Neural cell (in vitro differentiated cells): ENCODE results near the gene IRX6. TPM values are rescaled to one million over a fixed set of nuclear protein-coding genes. Genes with fewer than 3 reads are reported as not detected.

ENCODE experiments used
- H2AFZ ChIP-seq: fragments of 200-600, 300-800 bp; sonication (generic), shearing (Covaris generic); 2 replicates; pipeline ENCODE4 v1.6.0; 2014; ENCODE audit warnings: low read depth, mild to moderate bottlenecking, antibody characterized with exemption, low read length, moderate library complexity
- H3F3A ChIP-seq: fragments of 200-600 bp; shearing (Covaris generic); 2 replicates; pipeline ENCODE4 v1.6.1; 2016; ENCODE audit warnings: mild to moderate bottlenecking, moderate library complexity, mixed read lengths, antibody characterized with exemption, low read length; ENCODE audit not compliant: insufficient read depth, poor library complexity, severe bottlenecking
- H3K27ac ChIP-seq: fragments of 200-600, 300-800 bp; sonication (generic), shearing (Covaris generic); 2 replicates; pipeline ENCODE4 v1.5.1; 2014; ENCODE audit warnings: mild to moderate bottlenecking, low read length, moderate library complexity
- H3K27me3 ChIP-seq: fragments of 300-800, 200-600 bp; sonication (generic), shearing (Covaris generic); 2 replicates; pipeline ENCODE4 v1.6.0; 2014; ENCODE audit warnings: mild to moderate bottlenecking, low read depth, low read length, moderate library complexity; ENCODE audit not compliant: insufficient read depth
- H3K36me3 ChIP-seq: fragments of 300-800, 200-600 bp; sonication (generic), shearing (Covaris generic); 2 replicates; pipeline ENCODE4 v1.5.1; 2014; ENCODE audit warnings: mild to moderate bottlenecking, antibody characterized with exemption, low read length, moderate library complexity; ENCODE audit not compliant: insufficient read depth
- H3K4me2 ChIP-seq: fragments of 300-800, 200-600 bp; sonication (generic), shearing (Covaris generic); 2 replicates; pipeline ENCODE4 v1.6.0; 2014; ENCODE audit warnings: mild to moderate bottlenecking, low read length
- H3K4me3 ChIP-seq: fragments of 300-800, 200-600 bp; sonication (generic), shearing (Covaris generic); 2 replicates; pipeline ENCODE4 v1.5.1; 2014; ENCODE audit warnings: mild to moderate bottlenecking, low read length, moderate library complexity
- H3K79me2 ChIP-seq: fragments of 200-600 bp; shearing (Covaris generic); replicated peaks from 2 replicates; pipeline ENCODE4 v1.6.0; 2014; ENCODE audit warnings: mild to moderate bottlenecking, low read length, moderate library complexity; ENCODE audit not compliant: insufficient read depth
- H3K9ac ChIP-seq: fragments of 300-800, 200-600 bp; sonication (generic), shearing (Covaris generic); 2 replicates; pipeline ENCODE4 v1.6.1; 2016; ENCODE audit warnings: mild to moderate bottlenecking, low read length, mixed read lengths
- H3K9me2 ChIP-seq: fragments of 200-600 bp; shearing (Covaris generic); 2 replicates; pipeline ENCODE4 v1.6.1; 2016; ENCODE audit warnings: mild to moderate bottlenecking, low read length, mixed read lengths; ENCODE audit not compliant: insufficient read depth
- H3K9me3 ChIP-seq: fragments of 200-600, 300-800 bp; sonication (generic), shearing (Covaris generic); 2 replicates; pipeline ENCODE4 v1.6.1; 2016; ENCODE audit warnings: mild to moderate bottlenecking, mixed run types, low read length, moderate library complexity, mixed read lengths
- H4K20me1 ChIP-seq: fragments of 200-600 bp; shearing (Covaris generic); 2 replicates; pipeline ENCODE4 v1.6.1; 2016; ENCODE audit warnings: mild to moderate bottlenecking, mixed run types; ENCODE audit not compliant: insufficient read depth
- EP300 ChIP-seq: fragments of 450-650 bp; conservative IDR thresholded peaks from 2 replicates; pipeline ENCODE4 v1.6.1; 2014; ENCODE audit warnings: antibody characterized with exemption, mild to moderate bottlenecking, moderate library complexity; ENCODE audit not compliant: poor library complexity, severe bottlenecking
- EZH2 ChIP-seq: fragments of 200-600, 300-800 bp; shearing (Covaris generic), sonication (generic); IDR thresholded peaks from 2 replicates; pipeline ENCODE4 v1.6.1; 2014; ENCODE audit warnings: antibody characterized with exemption, low read length, borderline replicate concordance, mild to moderate bottlenecking; ENCODE audit not compliant: insufficient read depth, poor library complexity, severe bottlenecking
- MXI1 ChIP-seq: fragments of 450-650 bp; conservative IDR thresholded peaks from 2 replicates; pipeline ENCODE4 v1.6.1; 2014; ENCODE audit warnings: antibody characterized with exemption, mild to moderate bottlenecking; ENCODE audit not compliant: poor library complexity, severe bottlenecking
- POLR2AphosphoS5 ChIP-seq: IDR thresholded peaks from 2 replicates; pipeline ENCODE4 v1.6.1; 2012
- RAD21 ChIP-seq: fragments of 450-650 bp; conservative IDR thresholded peaks from 2 replicates; pipeline ENCODE4 v1.6.1; 2014; ENCODE audit warnings: antibody characterized with exemption, mild to moderate bottlenecking, moderate library complexity
- REST ChIP-seq: IDR thresholded peaks from 2 replicates; pipeline ENCODE4 v1.6.1; 2012; ENCODE audit warnings: borderline replicate concordance
- SMC3 ChIP-seq: fragments of 450-650 bp; conservative IDR thresholded peaks from 2 replicates; pipeline ENCODE4 v1.6.1; 2014; ENCODE audit warnings: antibody characterized with exemption, mild to moderate bottlenecking, moderate library complexity; ENCODE audit not compliant: poor library complexity
- TAF1 ChIP-seq: IDR thresholded peaks from 2 replicates; pipeline ENCODE4 v1.6.1; 2012; ENCODE audit warnings: low read depth
- polyA plus RNA-seq: library from polyadenylated mRNA; depleted of rRNA; stranded (reverse); fragments of >200 nt; gene quantifications from 2 replicates; pipeline ENCODE4 v1.2.3, GENCODE V29; 2014
- TF ChIP-seq, protein P1 (sequence below): fragments of 450-650 bp; IDR thresholded peaks from 2 replicates; pipeline ENCODE4 v1.5.1; 2014; ENCODE audit warnings: antibody characterized with exemption, mild to moderate bottlenecking, moderate library complexity; ENCODE audit not compliant: poor library complexity, severe bottlenecking

The IRX6 gene
- polyA plus RNA-seq, 1 donor from 2014 or later, result not detected

DNA sequence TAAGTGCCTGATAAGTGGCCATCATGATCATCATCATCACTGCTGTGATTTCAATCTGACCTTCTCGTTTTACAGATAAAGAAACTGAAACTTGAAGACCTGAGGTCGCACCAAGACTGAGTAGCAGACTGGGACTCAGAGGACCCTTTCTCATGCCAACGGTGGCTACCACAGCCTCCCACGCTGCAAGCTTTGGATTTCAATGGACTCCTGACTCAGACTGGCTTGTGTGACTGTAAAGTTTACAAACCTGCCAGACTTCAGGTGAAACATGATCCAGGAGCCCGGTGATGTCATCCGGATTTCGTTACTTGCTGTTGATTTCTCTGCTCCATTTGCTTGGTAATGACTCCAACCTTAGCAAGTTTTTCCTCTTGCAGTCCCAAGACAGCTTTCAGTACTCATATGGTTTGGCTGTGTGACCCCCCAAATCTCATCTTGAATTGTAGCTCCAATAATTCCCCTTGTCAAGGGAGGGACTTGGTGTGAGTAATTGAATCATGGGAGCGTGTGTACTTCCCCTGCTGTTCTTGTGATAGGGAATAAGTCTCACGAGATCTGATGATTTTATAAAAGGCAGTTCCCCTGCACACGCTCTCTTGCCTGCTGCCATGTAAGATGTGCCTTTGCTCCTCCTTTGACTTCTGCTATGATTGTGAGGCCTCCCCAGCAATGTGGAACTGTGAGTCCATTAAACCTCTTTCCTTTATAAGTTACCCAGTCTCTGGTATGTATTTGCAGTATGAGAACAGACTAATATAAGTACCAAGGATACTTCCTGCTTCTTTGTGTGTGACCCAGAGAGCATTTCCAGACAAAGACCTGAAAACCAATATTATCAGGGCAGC is 26.7 kb upstream of the IRX6 start:
- H3K9ac ChIP-seq, result no peak overlapping the region
- no peaks in the 10 kb centered on the region for H3K9me2 ChIP-seq
- no peak overlapping the region for H3K4me2 ChIP-seq
- no peak overlapping the region for H3K27ac ChIP-seq
- no peaks in the 10 kb centered on the region for H4K20me1 ChIP-seq
- no peak overlapping the region for H3K4me3 ChIP-seq
- no peaks in the 10 kb centered on the region for H3F3A ChIP-seq
- no peaks in the 10 kb centered on the region for H3K9me3 ChIP-seq
- H2AFZ ChIP-seq, result no peak overlapping the region
- TF ChIP-seq MXI1 (no peak), POLR2AphosphoS5 (no peak), EP300 (no peak), SMC3 (no peak), TAF1 (no peak), REST (no peak), EZH2 (no peak), RAD21 (no peak)
- TF ChIP-seq, protein P1, sequence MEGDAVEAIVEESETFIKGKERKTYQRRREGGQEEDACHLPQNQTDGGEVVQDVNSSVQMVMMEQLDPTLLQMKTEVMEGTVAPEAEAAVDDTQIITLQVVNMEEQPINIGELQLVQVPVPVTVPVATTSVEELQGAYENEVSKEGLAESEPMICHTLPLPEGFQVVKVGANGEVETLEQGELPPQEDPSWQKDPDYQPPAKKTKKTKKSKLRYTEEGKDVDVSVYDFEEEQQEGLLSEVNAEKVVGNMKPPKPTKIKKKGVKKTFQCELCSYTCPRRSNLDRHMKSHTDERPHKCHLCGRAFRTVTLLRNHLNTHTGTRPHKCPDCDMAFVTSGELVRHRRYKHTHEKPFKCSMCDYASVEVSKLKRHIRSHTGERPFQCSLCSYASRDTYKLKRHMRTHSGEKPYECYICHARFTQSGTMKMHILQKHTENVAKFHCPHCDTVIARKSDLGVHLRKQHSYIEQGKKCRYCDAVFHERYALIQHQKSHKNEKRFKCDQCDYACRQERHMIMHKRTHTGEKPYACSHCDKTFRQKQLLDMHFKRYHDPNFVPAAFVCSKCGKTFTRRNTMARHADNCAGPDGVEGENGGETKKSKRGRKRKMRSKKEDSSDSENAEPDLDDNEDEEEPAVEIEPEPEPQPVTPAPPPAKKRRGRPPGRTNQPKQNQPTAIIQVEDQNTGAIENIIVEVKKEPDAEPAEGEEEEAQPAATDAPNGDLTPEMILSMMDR, result no peak
- H3K36me3 ChIP-seq, result no peaks in the 10 kb centered on the region
- H3K27me3 ChIP-seq, result no peaks in the 10 kb centered on the region
- H3K79me2 ChIP-seq, result no peaks in the 10 kb centered on the region

DNA sequence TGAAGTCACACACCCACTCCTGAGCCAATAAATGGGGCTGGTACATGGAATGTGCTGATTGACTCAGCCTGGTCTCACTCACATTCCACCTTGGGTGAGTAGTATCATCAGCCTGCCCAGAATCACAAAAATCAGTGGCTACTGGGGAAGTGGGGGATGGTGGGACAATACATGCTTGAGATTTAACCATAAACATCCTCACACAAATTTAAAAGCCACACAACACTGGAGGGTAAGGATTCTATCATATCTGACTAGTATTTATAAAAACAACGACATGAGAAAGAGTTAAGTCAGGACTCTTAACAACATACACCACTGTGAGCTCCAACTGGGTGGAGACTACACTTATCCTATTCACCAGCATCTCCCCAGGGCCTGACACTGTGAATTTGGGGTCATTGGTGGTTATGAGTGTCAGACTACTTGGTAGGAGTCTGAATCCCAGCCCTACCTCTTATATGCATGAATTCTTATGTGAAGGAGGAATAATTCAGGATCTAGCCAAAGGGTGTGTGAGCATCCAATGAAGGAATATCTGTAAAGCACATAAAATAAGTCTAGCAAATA is 26.0 kb upstream of the IRX6 start:
- H3K27ac ChIP-seq, result no peak overlapping the region
- H3K9me2 ChIP-seq, result no peaks in the 10 kb centered on the region
- H3K9ac ChIP-seq, result no peak overlapping the region
- no peaks in the 10 kb centered on the region for H3K36me3 ChIP-seq
- no peaks in the 10 kb centered on the region for H3K9me3 ChIP-seq
- no peak overlapping the region for H3K4me2 ChIP-seq
- no peaks in the 10 kb centered on the region for H4K20me1 ChIP-seq
- no peaks in the 10 kb centered on the region for H3K27me3 ChIP-seq
- TF ChIP-seq REST (no peak), EZH2 (no peak), RAD21 (no peak), TAF1 (no peak), SMC3 (no peak), MXI1 (no peak), POLR2AphosphoS5 (no peak), EP300 (no peak)
- TF ChIP-seq, protein P1, result no peak
- no peak overlapping the region for H3K4me3 ChIP-seq
- no peaks in the 10 kb centered on the region for H3K79me2 ChIP-seq
- H3F3A ChIP-seq, result no peaks in the 10 kb centered on the region
- H2AFZ ChIP-seq, result no peak overlapping the region
